HUES64 (cell line): ENCODE results near the gene SPTY2D1. TPM values are rescaled to one million over a fixed set of nuclear protein-coding genes. Genes with fewer than 3 reads are reported as not detected.
"Not testable (repeated sequence)": the region's sequence is repeated elsewhere in the genome, so short reads cannot be mapped to it uniquely, and the experiment has no call there.

ENCODE experiments used
- H3K27ac ChIP-seq: 2 replicates; pipeline ENCODE4 v1.7.0; 2013; ENCODE audit warnings: low read depth, low read length, inconsistent platforms
- H3K27me3 ChIP-seq: 2 replicates; pipeline ENCODE4 v1.6.1; 2013; ENCODE audit warnings: mild to moderate bottlenecking, low read length; ENCODE audit not compliant: insufficient read depth
- H3K36me3 ChIP-seq: 2 replicates; pipeline ENCODE4 v1.6.1; 2013; ENCODE audit warnings: mild to moderate bottlenecking, low read length; ENCODE audit not compliant: insufficient read depth
- H3K4me1 ChIP-seq: 2 replicates; pipeline ENCODE4 v1.6.1; 2013; ENCODE audit warnings: mild to moderate bottlenecking, low read length, moderate library complexity; ENCODE audit not compliant: insufficient read depth
- H3K4me3 ChIP-seq: 2 replicates; pipeline ENCODE4 v1.5.1; 2013; ENCODE audit warnings: mild to moderate bottlenecking, low read length, moderate library complexity
- H3K9ac ChIP-seq: 2 replicates; pipeline ENCODE4 v1.6.1; 2013; ENCODE audit warnings: mild to moderate bottlenecking, low read depth, low read length
- H3K9me3 ChIP-seq: 2 replicates; pipeline ENCODE4 v1.6.1; 2013; ENCODE audit warnings: low read depth, low read length; ENCODE audit not compliant: insufficient read depth
- WGBS: fragments of 150-250, 120-280 bp; methylation state at CpG from one replicate; pipeline ENCODE4 v1.1.7; 2013; ENCODE audit warnings: missing lambda C conversion rate; 5-methylcytosine and 5-hydroxymethylcytosine counted together
- polyA plus RNA-seq, 2 experiments: library from polyadenylated mRNA; stranded (reverse); fragments of 50-300 nt; gene quantifications; one replicate each; pipeline ENCODE4 v1.2.3, GENCODE V29; 2013

The SPTY2D1 gene
- polyA plus RNA-seq (2013, experiment 1 of 2): 9.2 TPM
- polyA plus RNA-seq (2013, experiment 2 of 2): 9.4 TPM

GRCh38 chr11:18634140-18635032, at the start of gene SPTY2D1:
SPTY2D1 (minus strand) TSS chr11:18634342; CDS start chr11:18634257, 85 bp downstream.
- WGBS: under 1% methylated on average over 60 of the region's 60 CpGs
- H3K36me3 ChIP-seq: no peaks in the 10 kb centered on the region
- H3K4me3 ChIP-seq: peak within 1 kb of the TSS; percentile 97
- no peaks in the 10 kb centered on the region; the same call in 1 of the 2 replicates for H3K4me1 ChIP-seq
- peak within 1 kb of the TSS; percentile 92 for H3K9ac ChIP-seq
- peaks cover 3% of the 10 kb centered on the region for H3K27me3 ChIP-seq
- H3K27ac ChIP-seq: peak within 1 kb of the TSS; percentile 96
- no peaks in the 10 kb centered on the region for H3K9me3 ChIP-seq

- Histone ChIP-seq H3K4me1 (no peaks in the 10 kb centered on the region), H3K27me3 (no peaks in the 10 kb centered on the region), H3K9me3 (no peaks in the 10 kb centered on the region), H3K27ac (no peak overlapping the region), H3K9ac (no peak overlapping the region), H3K4me3 (no peak overlapping the region), H3K36me3 (no peaks in the 10 kb centered on the region)
- 85% methylated on average over 2 of the region's 3 CpGs for WGBS
Measured at GRCh38 chr11:18682466-18682865, 48.3 kb upstream of the SPTY2D1 start.

GRCh38 chr11:18681949-18682348, 47.8 kb upstream of the SPTY2D1 start:
- H3K9ac ChIP-seq, H3K9me3 ChIP-seq, H3K4me3 ChIP-seq, H3K27me3 ChIP-seq, H3K27ac ChIP-seq, H3K36me3 ChIP-seq, H3K4me1 ChIP-seq: not testable (repeated sequence)
- 91% methylated on average over 1 of the region's 1 CpG for WGBS

GRCh38 chr11:18677560-18677959, 43.4 kb upstream of the SPTY2D1 start:
- H3K27ac ChIP-seq: no peak overlapping the region
- WGBS: 91% methylated on average over 3 of the region's 3 CpGs
- no peak overlapping the region for H3K9ac ChIP-seq

GRCh38 chr11:18676803-18677202, 42.7 kb upstream of the SPTY2D1 start:
- Histone ChIP-seq H3K9me3 (no peaks in the 10 kb centered on the region), H3K4me3 (no peak overlapping the region), H3K4me1 (no peaks in the 10 kb centered on the region), H3K27ac (no peak overlapping the region), H3K36me3 (no peaks in the 10 kb centered on the region), H3K27me3 (no peaks in the 10 kb centered on the region), H3K9ac (no peak overlapping the region)
- 88% methylated on average over 3 of the region's 4 CpGs for WGBS

More at GRCh38 chr11:18677560-18677959, 43.4 kb upstream of the SPTY2D1 start:
- no peak overlapping the region for H3K4me3 ChIP-seq
- no peaks in the 10 kb centered on the region for H3K4me1 ChIP-seq
- H3K27me3 ChIP-seq: no peaks in the 10 kb centered on the region
- H3K36me3 ChIP-seq: no peaks in the 10 kb centered on the region
- H3K9me3 ChIP-seq: no peaks in the 10 kb centered on the region

- not testable (repeated sequence) for H3K4me3 ChIP-seq, H3K36me3 ChIP-seq
- WGBS: 100% methylated on average over 3 of the region's 7 CpGs
Measured at GRCh38 chr11:18672209-18672608, 38.1 kb upstream of the SPTY2D1 start.

GRCh38 chr11:18671246-18671645, 37.1 kb upstream of the SPTY2D1 start:
- WGBS: 95% methylated on average over 2 of the region's 2 CpGs
- no peak overlapping the region for H3K27ac ChIP-seq
- H3K27me3 ChIP-seq: no peaks in the 10 kb centered on the region

More at GRCh38 chr11:18672209-18672608, 38.1 kb upstream of the SPTY2D1 start:
- H3K27me3 ChIP-seq, H3K9me3 ChIP-seq, H3K4me1 ChIP-seq, H3K27ac ChIP-seq, H3K9ac ChIP-seq: not testable (repeated sequence)

GRCh38 chr11:18669711-18670110, 35.6 kb upstream of the SPTY2D1 start:
- Histone ChIP-seq H3K4me1 (0 out of 2 replicates have a peak, but pooled peaks cover 6% of the 10 kb centered on the region), H3K9ac (no peak overlapping the region), H3K4me3 (no peak overlapping the region), H3K9me3 (no peaks in the 10 kb centered on the region), H3K36me3 (no peaks in the 10 kb centered on the region), H3K27me3 (no peaks in the 10 kb centered on the region), H3K27ac (no peak overlapping the region)
- WGBS: 86% methylated on average over 3 of the region's 4 CpGs

More at GRCh38 chr11:18671246-18671645, 37.1 kb upstream of the SPTY2D1 start:
- H3K36me3 ChIP-seq: no peaks in the 10 kb centered on the region
- H3K9ac ChIP-seq: no peak overlapping the region
- H3K4me3 ChIP-seq: no peak overlapping the region
- H3K9me3 ChIP-seq: no peaks in the 10 kb centered on the region
- H3K4me1 ChIP-seq: 0 out of 2 replicates have a peak, but pooled peaks cover 6% of the 10 kb centered on the region

GRCh38 chr11:18669219-18669596, 35.1 kb upstream of the SPTY2D1 start:
- no peaks in the 10 kb centered on the region for H3K27me3 ChIP-seq
- no peak overlapping the region for H3K27ac ChIP-seq
- WGBS: 71% methylated on average over 2 of the region's 2 CpGs
- H3K36me3 ChIP-seq: no peaks in the 10 kb centered on the region
- H3K9ac ChIP-seq: no peak overlapping the region
- H3K4me1 ChIP-seq: 0 out of 2 replicates have a peak, but pooled peaks cover 6% of the 10 kb centered on the region
- no peak overlapping the region for H3K4me3 ChIP-seq
- no peaks in the 10 kb centered on the region for H3K9me3 ChIP-seq

GRCh38 chr11:18668131-18668530, 34.0 kb upstream of the SPTY2D1 start:
- 87% methylated on average over 4 of the region's 4 CpGs for WGBS
- Histone ChIP-seq H3K27ac (no peak overlapping the region), H3K4me3 (no peak overlapping the region), H3K4me1 (0 out of 2 replicates have a peak, but pooled peaks cover 6% of the 10 kb centered on the region), H3K36me3 (no peaks in the 10 kb centered on the region), H3K9ac (no peak overlapping the region), H3K27me3 (no peaks in the 10 kb centered on the region), H3K9me3 (no peaks in the 10 kb centered on the region)

GRCh38 chr11:18665353-18665872, 31.3 kb upstream of the SPTY2D1 start:
- not testable (repeated sequence) for H3K4me1 ChIP-seq, H3K4me3 ChIP-seq, H3K9me3 ChIP-seq, H3K36me3 ChIP-seq, H3K27ac ChIP-seq, H3K27me3 ChIP-seq, H3K9ac ChIP-seq
- WGBS: 74% methylated on average over 10 of the region's 10 CpGs
